T47D (cell line): ENCODE results near the gene LRP5.
A peak's percentile ranks its signal among the peaks of the same experiment; 100 is the strongest.
"Not testable (repeated sequence)": the region's sequence is repeated elsewhere in the genome, so short reads cannot be mapped to it uniquely, and the experiment has no call there.

Experiments
- DNase-seq, 2 experiments: peaks; one replicate each; pipeline versions ENCODE4 v3.0.0 to v3.0.0-alpha.2; 2011 to 2012; ENCODE audit warnings: low read depth in 1 of 2, low spot score in 1 of 2
- JUND ChIP-seq: IDR thresholded peaks from 2 replicates; pipeline ENCODE4 v1.6.1; 2012; ENCODE audit warnings: low read depth
- in situ Hi-C: cut with HindIII; loops from 2 replicates; pipeline ENCODE4 v1.10.0; 2016; ENCODE audit warnings: low sequenced_read_pairs, low pct_unique_long_range_greater_than_20kb

The LRP5 gene

GRCh38 chr11:68398995-68399851 is 86.8 kb downstream of the LRP5 start:
- no peak for DNase-seq
- no peak for TF ChIP-seq JUND
- in situ Hi-C loops: no loop called here

DNA sequence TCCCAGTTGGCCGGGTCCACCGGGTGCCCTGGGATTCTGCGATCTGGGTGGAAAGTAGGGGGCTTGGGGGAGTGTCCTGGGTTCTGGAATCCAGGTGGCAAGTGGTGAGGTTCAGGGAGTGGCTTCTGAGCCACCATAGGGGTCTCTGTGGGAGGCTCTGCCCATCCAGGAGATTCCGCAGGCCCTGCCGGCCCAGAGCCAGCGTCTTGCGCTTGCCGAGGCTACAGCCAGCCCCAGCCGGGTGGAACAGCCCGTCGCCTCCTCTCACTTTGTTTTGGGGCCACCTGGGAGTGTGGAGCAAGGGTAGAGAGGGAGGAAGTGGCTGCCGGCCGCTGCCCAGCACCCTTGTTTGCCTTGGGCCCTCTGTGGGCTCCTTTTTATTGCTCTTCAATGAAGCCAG is 87.5 kb downstream of the LRP5 start:
- in situ Hi-C loops: no loop called here
- DNase-seq: no peak
- no peak for TF ChIP-seq JUND

- DNase-seq, in situ Hi-C loops: not testable (repeated sequence)
Measured at GRCh38 chr11:68400584-68400983, 88.2 kb downstream of the LRP5 start.

DNA sequence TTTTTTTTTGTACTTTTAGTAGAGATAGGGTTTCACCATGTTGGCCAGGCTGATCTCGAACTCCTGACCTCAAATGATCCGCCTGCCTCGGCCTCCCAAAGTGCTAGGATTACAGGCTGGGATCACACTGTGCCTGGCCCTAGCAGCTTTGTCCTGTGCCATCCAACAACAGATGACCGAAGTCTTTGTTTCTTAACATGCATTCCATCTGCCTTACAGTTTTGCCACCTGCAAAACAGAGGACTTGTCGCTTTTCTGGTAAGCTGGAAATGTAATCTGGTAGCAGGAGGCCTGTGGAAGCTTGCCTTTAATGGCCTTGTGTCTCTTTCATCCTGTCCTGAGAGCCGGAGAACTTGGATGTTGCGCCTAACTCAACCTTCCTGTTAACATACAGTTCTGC is 89.5 kb downstream of the LRP5 start:
- in situ Hi-C loops: no loop called here
- DNase-seq: no peak
- TF ChIP-seq JUND: no peak

DNA sequence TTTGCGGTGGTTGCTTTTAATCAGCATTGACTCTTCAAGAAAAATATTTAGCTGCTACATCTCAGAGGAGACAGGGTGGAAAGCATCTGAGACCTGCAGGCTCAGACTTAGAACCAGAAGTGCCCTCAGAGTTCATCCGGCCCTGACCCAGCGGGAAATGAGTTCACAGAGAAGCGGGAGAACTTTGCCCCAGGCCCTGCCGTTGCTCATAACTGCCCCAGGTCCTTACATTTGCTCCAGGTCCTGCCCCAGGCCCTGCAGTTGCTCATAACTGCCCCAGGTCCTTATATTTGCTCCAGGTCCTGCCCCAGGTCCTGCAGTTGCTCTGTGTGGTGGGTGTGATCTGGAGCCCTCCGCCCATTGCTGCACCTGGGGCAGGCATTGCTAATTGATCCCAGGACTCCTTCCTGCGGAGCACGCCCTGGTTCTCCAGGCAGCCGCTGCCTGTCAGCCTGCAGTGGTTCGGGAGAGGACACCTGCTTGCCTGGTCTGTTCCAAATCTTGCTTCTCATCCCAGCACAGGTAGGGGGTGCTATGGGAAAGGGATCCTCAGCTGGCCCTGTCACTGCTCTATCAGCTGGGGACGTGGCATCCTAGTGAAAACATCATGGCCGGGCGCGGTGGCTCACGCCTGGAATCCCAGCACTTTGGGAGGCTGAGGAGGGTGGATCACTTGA is 90.1 kb downstream of the LRP5 start:
- peak in 1 of 2 experiments; percentile 36 for DNase-seq
- in situ Hi-C loops: no loop called here
- no peak for TF ChIP-seq JUND

GRCh38 chr11:68403424-68403823 is 91.0 kb downstream of the LRP5 start:
- no peak for TF ChIP-seq JUND
- in situ Hi-C loops: no loop called here
- no peak for DNase-seq

GRCh38 chr11:68403831-68404230 is 91.4 kb downstream of the LRP5 start:
- DNase-seq: no peak
- in situ Hi-C loops: no loop called here

GRCh38 chr11:68406324-68407313 is 94.2 kb downstream of the LRP5 start:
- no peak for TF ChIP-seq JUND
- in situ Hi-C loops: no loop called here
- DNase-seq: no peak

More at GRCh38 chr11:68403831-68404230, 91.4 kb downstream of the LRP5 start:
- TF ChIP-seq JUND: no peak

- in situ Hi-C loops: no loop called here
- DNase-seq: no peak
- TF ChIP-seq JUND: no peak
Measured at GRCh38 chr11:68408512-68408911, 96.1 kb downstream of the LRP5 start.

- in situ Hi-C loops: no loop called here
- no peak for TF ChIP-seq JUND
Measured at GRCh38 chr11:68409748-68410344, 97.5 kb downstream of the LRP5 start.

DNA sequence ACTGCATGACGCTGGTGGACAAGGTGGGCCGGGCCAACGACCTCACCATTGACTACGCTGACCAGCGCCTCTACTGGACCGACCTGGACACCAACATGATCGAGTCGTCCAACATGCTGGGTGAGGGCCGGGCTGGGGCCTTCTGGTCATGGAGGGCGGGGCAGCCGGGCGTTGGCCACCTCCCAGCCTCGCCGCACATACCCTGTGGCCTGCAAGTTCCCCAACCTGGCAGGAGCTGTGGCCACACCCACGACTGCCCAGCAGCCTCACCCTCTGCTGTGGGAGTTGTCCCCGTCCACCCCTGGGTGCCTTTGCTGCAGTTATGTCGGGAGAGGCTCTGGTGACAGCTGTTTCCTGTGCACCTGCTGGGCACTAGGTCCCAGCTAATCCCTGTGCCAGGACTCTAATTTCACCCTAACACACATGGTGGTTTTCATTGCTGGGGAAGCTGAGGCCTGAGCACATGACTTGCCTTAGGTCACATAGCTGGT is 99.2 kb downstream of the LRP5 start:
- no peak for TF ChIP-seq JUND
- no peak for DNase-seq
- in situ Hi-C loops: no loop called here

More at GRCh38 chr11:68409748-68410344, 97.5 kb downstream of the LRP5 start:
- DNase-seq: no peak
